GM12891 (cell line): ENCODE data around the gene NKX2-3.

Experiments
- PAX5 ChIP-seq: IDR thresholded peaks from 2 replicates; pipeline ENCODE4 v1.6.1; 2011; ENCODE audit warnings: low read length, moderate library complexity, mild to moderate bottlenecking; ENCODE audit not compliant: insufficient read depth, severe bottlenecking
- POLR2A ChIP-seq: IDR thresholded peaks from 2 replicates; pipeline ENCODE4 v1.6.1; 2011; ENCODE audit warnings: low read depth, low read length, control low read depth
- POLR2AphosphoS5 ChIP-seq: IDR thresholded peaks from 2 replicates; pipeline ENCODE4 v1.6.1; 2011; ENCODE audit warnings: low read depth, low read length, control low read depth
- POU2F2 ChIP-seq: IDR thresholded peaks from 2 replicates; pipeline ENCODE4 v1.6.1; 2011; ENCODE audit warnings: low read depth, mild to moderate bottlenecking, control low read depth, low read length, moderate library complexity
- SPI1 ChIP-seq: IDR thresholded peaks from 2 replicates; pipeline ENCODE4 v1.6.1; 2011; ENCODE audit warnings: low read depth, low read length, control low read depth
- TAF1 ChIP-seq: IDR thresholded peaks from 2 replicates; pipeline ENCODE4 v1.6.1; 2011; ENCODE audit warnings: low read depth, low read length, control low read depth

- TF ChIP-seq POLR2A (no peak), POLR2AphosphoS5 (no peak), PAX5 (no peak), TAF1 (no peak), POU2F2 (no peak), SPI1 (no peak)
Observed at GRCh38 chr10:99539820-99540219, 7.1 kb downstream of the NKX2-3 start.
